Tibial nerve (tissue), 4 donors: ENCODE measurements around the gene HEATR1. TPM values are rescaled to one million over a fixed set of nuclear protein-coding genes. Genes with fewer than 3 reads are reported as not detected.

Experiments used
- DNase-seq, 2 donors: peaks; one replicate each; pipeline ENCODE4 v3.0.0-alpha.2; 2019; ENCODE audit warnings: low spot score in 2 of 2
- H3K27ac ChIP-seq, 4 donors: fragments of 200-600 bp; sonication (generic) in 3 of 4; one replicate each; pipeline ENCODE4 v1.5.1; 2017 to 2019; ENCODE audit warnings: mild to moderate bottlenecking in 1 of 4
- H3K27me3 ChIP-seq, 2 donors: fragments of 200-600 bp; sonication (generic) in 1 of 2; one replicate each; pipeline versions ENCODE4 v1.5.1 to v1.6.0; 2017 to 2019
- H3K36me3 ChIP-seq, 3 donors: fragments of 200-600 bp; sonication (generic); one replicate each; pipeline ENCODE4 v1.5.1; 2018 to 2019
- H3K4me1 ChIP-seq, 4 donors: fragments of 200-600 bp; sonication (generic) in 3 of 4; one replicate each; pipeline ENCODE4 v1.5.1; 2017 to 2019
- H3K4me3 ChIP-seq, 4 donors: fragments of 200-600 bp; sonication (generic) in 3 of 4; one replicate each; pipeline ENCODE4 v1.5.1; 2017 to 2019; ENCODE audit warnings: mild to moderate bottlenecking in 1 of 4, moderate library complexity in 1 of 4
- H3K9me3 ChIP-seq, 4 donors: fragments of 200-600 bp; sonication (generic) in 3 of 4; one replicate each; pipeline ENCODE4 v1.5.1; 2017 to 2019
- CTCF ChIP-seq, 5 experiments: fragments of 200-600 bp in 3 of 5; fragments of 450-650 bp in 2 of 5; sonication (generic) in 3 of 5; IDR thresholded peaks; one replicate each; pipeline ENCODE4 v1.5.1; 2016 to 2019; ENCODE audit warnings: antibody characterized with exemption in 5 of 5, mild to moderate bottlenecking in 3 of 5, moderate library complexity in 2 of 5
- EP300 ChIP-seq, 2 donors: sonication (generic); formaldehyde crosslinking; IDR thresholded peaks; one replicate each; pipeline ENCODE4 v1.6.1; 2017; ENCODE audit warnings: antibody characterized with exemption in 2 of 2, mild to moderate bottlenecking in 1 of 2
- POLR2A ChIP-seq, 2 donors: fragments of 450-650 bp; IDR thresholded peaks; one replicate each; pipeline ENCODE4 v1.6.1; 2017; ENCODE audit warnings: antibody characterized with exemption in 2 of 2, mild to moderate bottlenecking in 2 of 2, moderate library complexity in 2 of 2
- WGBS, 2 donors: methylation state at CpG; one replicate each; pipeline ENCODE4 v1.1.5; 2018; 5-methylcytosine and 5-hydroxymethylcytosine counted together
- total RNA-seq, 4 donors: library from RNA; depleted of rRNA; stranded (reverse); fragments of >200 nt; gene quantifications; one replicate each; pipeline ENCODE4 v1.1.0, GENCODE V29; 2016

Gene HEATR1
- total RNA-seq, 4 donors from 2014 or later: 17.0 to 32.4 (median 19.4) TPM

GRCh38 chr1:236515443-236515958, 88.8 kb downstream of the HEATR1 start:
- no peak overlapping the region for H3K27ac ChIP-seq
- H3K9me3 ChIP-seq: no peaks in the 10 kb centered on the region
- no peak for TF ChIP-seq CTCF (IDR thresholded peaks at IDR 0.05)
- TF ChIP-seq EP300 (IDR thresholded peaks at IDR 0.05): no peak
- TF ChIP-seq POLR2A (IDR thresholded peaks at IDR 0.05): no peak
- no peaks in the 10 kb centered on the region for H3K36me3 ChIP-seq
- DNase-seq: no peak
- H3K4me1 ChIP-seq: no peaks in the 10 kb centered on the region
- 57 to 68% methylated on average over 4 of the region's 4 CpGs for WGBS, 2 donors
- H3K4me3 ChIP-seq: no peak overlapping the region
- H3K27me3 ChIP-seq: no peaks in the 10 kb centered on the region

DNA sequence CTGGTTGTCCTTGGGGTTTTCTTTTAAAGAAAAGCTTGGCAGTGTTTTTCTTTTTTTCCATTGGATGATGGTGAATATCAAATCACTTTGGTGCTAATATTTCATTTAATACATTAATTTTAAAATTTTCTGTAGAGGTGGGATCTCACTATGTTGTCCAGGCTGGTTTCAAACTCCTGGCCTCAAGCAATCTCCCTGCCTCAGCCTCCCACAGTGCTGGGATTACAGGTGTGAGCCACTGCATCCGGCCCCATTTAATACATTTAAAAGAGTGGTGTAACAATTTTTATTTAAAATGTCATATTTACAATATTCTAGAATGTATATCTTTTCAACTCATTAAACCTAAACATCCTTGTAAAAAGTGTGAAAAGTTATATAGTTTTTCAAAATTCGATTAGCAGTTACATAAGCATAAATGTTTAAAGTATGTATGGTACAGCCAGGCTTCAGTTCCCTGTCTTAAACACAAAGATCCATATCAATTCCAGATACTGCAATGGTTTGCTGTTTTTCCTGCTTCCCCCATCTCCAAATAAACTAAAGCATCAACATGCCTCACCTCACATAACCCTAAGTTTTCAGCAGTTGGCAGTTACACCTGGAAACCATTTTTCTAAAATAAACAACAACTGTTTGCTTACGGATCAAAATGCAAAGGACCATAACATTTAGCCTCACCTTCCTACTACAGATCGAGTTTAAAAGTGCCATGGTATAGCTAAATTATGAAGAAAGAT, 89.4 kb downstream of the HEATR1 start:
- H3K4me1 ChIP-seq: no peaks in the 10 kb centered on the region
- H3K27ac ChIP-seq: no peak overlapping the region
- no peak for DNase-seq
- H3K4me3 ChIP-seq: no peak overlapping the region
- no peaks in the 10 kb centered on the region for H3K36me3 ChIP-seq
- H3K27me3 ChIP-seq: no peaks in the 10 kb centered on the region
- TF ChIP-seq CTCF (IDR thresholded peaks at IDR 0.05) (no peak), EP300 (IDR thresholded peaks at IDR 0.05) (no peak), POLR2A (IDR thresholded peaks at IDR 0.05) (no peak)
- 69 to 77% methylated on average over 4 of the region's 4 CpGs for WGBS, 2 donors
- no peaks in the 10 kb centered on the region for H3K9me3 ChIP-seq

DNA sequence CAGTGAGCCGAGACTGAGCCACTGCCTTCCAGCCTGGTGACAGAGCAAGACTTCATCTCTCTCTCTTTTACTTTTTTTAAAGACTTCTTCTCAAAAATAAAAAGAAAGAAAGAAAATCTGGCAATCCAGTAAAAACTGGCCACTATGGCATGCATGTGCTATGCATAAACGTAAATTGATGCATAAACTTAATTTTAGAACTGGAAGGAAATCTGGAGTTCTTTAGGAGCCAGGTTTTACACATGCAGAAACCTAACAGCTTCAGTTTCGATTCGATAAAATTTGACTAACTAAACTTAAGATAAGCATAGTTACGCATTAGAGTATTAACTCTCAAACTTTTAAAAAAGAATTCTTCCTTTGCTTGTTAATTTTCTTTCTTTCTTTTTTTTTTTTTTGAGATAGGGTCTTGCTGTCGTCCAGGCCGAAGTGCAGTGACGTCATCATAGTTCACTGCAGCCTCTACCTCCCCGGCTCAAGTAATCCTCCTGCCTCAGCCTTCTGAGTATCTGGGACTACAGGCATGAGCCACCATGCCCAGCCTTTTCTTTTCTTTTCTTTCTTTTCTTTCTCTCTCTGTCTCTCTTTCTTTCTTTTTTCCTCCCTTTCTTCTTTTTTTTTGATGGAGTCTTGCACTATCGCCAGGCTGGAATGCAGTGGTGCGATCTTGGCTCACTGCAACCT, 92.4 kb downstream of the HEATR1 start:
- H3K36me3 ChIP-seq: no peaks in the 10 kb centered on the region
- 83 to 88% methylated on average over 11 of the region's 11 CpGs for WGBS, 2 donors
- no peak overlapping the region for H3K27ac ChIP-seq
- no peaks in the 10 kb centered on the region for H3K27me3 ChIP-seq
- no peaks in the 10 kb centered on the region for H3K9me3 ChIP-seq
- H3K4me1 ChIP-seq: no peaks in the 10 kb centered on the region
- DNase-seq: no peak
- no peak overlapping the region for H3K4me3 ChIP-seq
- TF ChIP-seq POLR2A (IDR thresholded peaks at IDR 0.05): no peak

GRCh38 chr1:236509647-236510401, 94.5 kb downstream of the HEATR1 start:
- no peak for DNase-seq
- 82 to 96% methylated on average over 8 of the region's 8 CpGs for whole genome bisulfite sequencing, 2 donors
- Histone ChIP-seq H3K27ac (no peak overlapping the region), H3K27me3 (no peaks in the 10 kb centered on the region), H3K4me3 (no peak overlapping the region), H3K36me3 (no peaks in the 10 kb centered on the region), H3K4me1 (no peaks in the 10 kb centered on the region), H3K9me3 (no peaks in the 10 kb centered on the region)
- TF ChIP-seq EP300 (IDR thresholded peaks at IDR 0.05) (no peak), CTCF (IDR thresholded peaks at IDR 0.05) (no peak), POLR2A (IDR thresholded peaks at IDR 0.05) (no peak)

DNA sequence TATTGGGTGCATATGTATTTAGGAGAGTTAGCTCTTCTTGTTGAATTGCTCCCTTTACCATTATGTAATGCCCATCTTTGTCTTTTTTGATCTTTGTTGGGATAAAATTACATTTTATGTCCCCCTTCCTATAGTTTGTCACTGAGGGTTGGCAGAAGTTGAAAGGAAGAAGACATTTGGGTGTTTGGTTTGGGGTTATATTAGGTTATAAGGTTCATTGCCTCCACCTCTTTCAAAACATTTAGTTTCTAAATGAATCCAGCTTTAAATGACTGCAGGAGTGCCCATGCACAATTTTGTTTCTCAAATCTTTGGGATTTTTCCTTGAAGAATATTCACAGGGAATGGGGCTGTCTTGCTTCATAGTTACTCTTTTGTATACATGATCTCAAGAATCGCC, 95.1 kb downstream of the HEATR1 start:
- H3K36me3 ChIP-seq: no peaks in the 10 kb centered on the region
- DNase-seq: no peak
- WGBS, 2 donors: 76 to 84% methylated on average over 1 of the region's 1 CpG

More for the DNA sequence above, 95.1 kb downstream of the HEATR1 start:
- Histone ChIP-seq H3K27me3 (no peaks in the 10 kb centered on the region), H3K27ac (no peak overlapping the region), H3K4me3 (no peak overlapping the region), H3K4me1 (no peaks in the 10 kb centered on the region), H3K9me3 (no peaks in the 10 kb centered on the region)
- TF ChIP-seq EP300 (IDR thresholded peaks at IDR 0.05) (no peak), CTCF (IDR thresholded peaks at IDR 0.05) (no peak), POLR2A (IDR thresholded peaks at IDR 0.05) (no peak)
